Measurements from ENCODE around the gene SNAP29.

- TF ChIP-seq CTCF (IDR thresholded peaks at IDR 0.05) = no peak
- TF ChIP-seq POLR2A (IDR thresholded peaks at IDR 0.05) = no peak
Observed at GRCh38 chr22:20866736-20867135, 7.9 kb downstream of the SNAP29 start.
